H7 (cell line): ENCODE data around the gene NBPF1. TPM values are rescaled to one million over a fixed set of nuclear protein-coding genes. Genes with fewer than 3 reads are reported as not detected.
"Not testable (repeated sequence)": the region's sequence is repeated elsewhere in the genome, so short reads cannot be mapped to it uniquely, and the experiment has no call there.

Experiments used
- DNase-seq: peaks from one replicate; pipeline ENCODE4 v3.0.0; 2012
- H3K27me3 ChIP-seq: 2 replicates; pipeline ENCODE4 v1.6.0; 2011; ENCODE audit warnings: mild to moderate bottlenecking, low read length; ENCODE audit not compliant: control insufficient read depth, insufficient read depth
- H3K36me3 ChIP-seq: replicated peaks from 2 replicates; pipeline ENCODE4 v1.5.1; 2011; ENCODE audit warnings: low read length; ENCODE audit not compliant: control insufficient read depth, insufficient read depth
- H3K4me3 ChIP-seq: 2 replicates; pipeline ENCODE4 v1.5.1; 2011; ENCODE audit warnings: low read depth, mild to moderate bottlenecking, control low read depth, low read length, moderate library complexity; ENCODE audit not compliant: insufficient read depth
- total RNA-seq: library from RNA; depleted of rRNA; stranded (reverse); fragments of >200 nt; shearing (Covaris generic); gene quantifications from 2 replicates; pipeline ENCODE4 v1.2.3, GENCODE V29; 2014

Gene NBPF1
- total RNA-seq, 1 experiment from 2014 or later: 6.8 TPM

DNA sequence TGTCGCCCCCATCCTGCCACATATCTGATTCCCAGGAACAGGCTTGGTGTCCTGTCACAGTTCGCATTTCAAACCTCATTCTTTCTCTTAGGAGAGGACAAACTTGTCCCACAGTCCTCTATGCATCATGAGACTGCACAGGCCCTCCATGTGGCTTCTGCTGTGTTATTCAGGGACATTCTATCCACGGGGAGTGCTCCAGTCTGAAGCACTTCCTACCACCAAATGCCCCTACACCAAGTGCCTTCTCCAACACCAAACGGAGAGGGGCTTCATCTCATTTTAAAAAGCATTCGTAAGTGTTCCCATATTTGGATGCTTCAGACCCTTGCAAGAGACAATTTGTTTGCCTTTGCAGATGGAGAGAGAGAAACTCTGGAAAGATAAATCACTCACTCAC, 25.3 kb downstream of the NBPF1 start:
- H3K36me3 ChIP-seq, DNase-seq, H3K27me3 ChIP-seq, H3K4me3 ChIP-seq: not testable (repeated sequence)

- not testable (repeated sequence) for H3K27me3 ChIP-seq, H3K36me3 ChIP-seq, H3K4me3 ChIP-seq, DNase-seq
Measured at GRCh38 chr1:16587639-16588038, 25.7 kb downstream of the NBPF1 start.

GRCh38 chr1:16565324-16565723, 48.0 kb downstream of the NBPF1 start:
- H3K27me3 ChIP-seq, DNase-seq, H3K36me3 ChIP-seq: not testable (repeated sequence)

GRCh38 chr1:16561035-16561434, 52.3 kb downstream of the NBPF1 start:
- not testable (repeated sequence) for H3K27me3 ChIP-seq, DNase-seq, H3K4me3 ChIP-seq, H3K36me3 ChIP-seq

More at GRCh38 chr1:16565324-16565723, 48.0 kb downstream of the NBPF1 start:
- H3K4me3 ChIP-seq: not testable (repeated sequence)

DNA sequence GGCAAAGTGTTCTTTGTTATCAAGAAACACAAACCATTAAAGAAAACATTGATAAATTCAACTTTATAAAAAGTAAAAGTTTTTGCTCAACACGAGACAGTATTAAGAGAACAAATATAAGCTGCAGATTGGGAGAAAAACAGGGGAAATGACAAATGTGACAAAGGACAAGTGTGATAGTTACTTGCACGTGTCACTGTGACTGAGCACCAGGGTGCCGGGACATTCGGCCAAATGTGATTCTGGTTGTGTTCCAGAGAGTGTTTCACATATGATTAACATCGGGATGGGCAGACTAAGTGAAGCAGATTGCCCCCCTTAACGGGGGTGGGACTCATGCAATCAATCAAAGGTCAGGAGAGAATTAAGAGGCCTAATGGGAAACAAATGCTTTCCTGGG, 52.9 kb downstream of the NBPF1 start:
- not testable (repeated sequence) for DNase-seq, H3K27me3 ChIP-seq, H3K4me3 ChIP-seq, H3K36me3 ChIP-seq

DNA sequence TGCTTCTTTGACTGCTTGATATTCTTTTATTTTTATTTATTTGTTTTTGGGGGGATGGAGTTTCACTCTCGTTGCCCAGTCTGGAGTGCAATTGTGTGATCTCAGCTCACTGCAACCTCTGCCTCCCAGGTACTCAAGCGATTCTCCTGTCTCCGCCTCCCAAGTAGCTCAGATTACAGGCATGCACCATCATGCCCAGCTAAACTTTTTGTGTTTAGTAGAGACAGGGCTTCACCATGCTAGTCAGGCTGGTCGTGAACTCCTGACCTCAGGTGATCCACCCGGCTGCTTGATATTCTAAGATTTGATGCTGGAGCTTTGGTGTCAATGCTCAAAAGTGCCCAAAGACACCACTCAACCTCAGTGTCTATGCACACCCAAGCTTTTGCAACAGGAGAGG, 53.7 kb downstream of the NBPF1 start:
- not testable (repeated sequence) for H3K27me3 ChIP-seq, H3K36me3 ChIP-seq, DNase-seq, H3K4me3 ChIP-seq

GRCh38 chr1:16557034-16557433, 56.3 kb downstream of the NBPF1 start:
- not testable (repeated sequence) for H3K4me3 ChIP-seq, H3K27me3 ChIP-seq, DNase-seq, H3K36me3 ChIP-seq

GRCh38 chr1:16553244-16553643, 60.1 kb downstream of the NBPF1 start:
- not testable (repeated sequence) for H3K36me3 ChIP-seq, H3K4me3 ChIP-seq, H3K27me3 ChIP-seq, DNase-seq

DNA sequence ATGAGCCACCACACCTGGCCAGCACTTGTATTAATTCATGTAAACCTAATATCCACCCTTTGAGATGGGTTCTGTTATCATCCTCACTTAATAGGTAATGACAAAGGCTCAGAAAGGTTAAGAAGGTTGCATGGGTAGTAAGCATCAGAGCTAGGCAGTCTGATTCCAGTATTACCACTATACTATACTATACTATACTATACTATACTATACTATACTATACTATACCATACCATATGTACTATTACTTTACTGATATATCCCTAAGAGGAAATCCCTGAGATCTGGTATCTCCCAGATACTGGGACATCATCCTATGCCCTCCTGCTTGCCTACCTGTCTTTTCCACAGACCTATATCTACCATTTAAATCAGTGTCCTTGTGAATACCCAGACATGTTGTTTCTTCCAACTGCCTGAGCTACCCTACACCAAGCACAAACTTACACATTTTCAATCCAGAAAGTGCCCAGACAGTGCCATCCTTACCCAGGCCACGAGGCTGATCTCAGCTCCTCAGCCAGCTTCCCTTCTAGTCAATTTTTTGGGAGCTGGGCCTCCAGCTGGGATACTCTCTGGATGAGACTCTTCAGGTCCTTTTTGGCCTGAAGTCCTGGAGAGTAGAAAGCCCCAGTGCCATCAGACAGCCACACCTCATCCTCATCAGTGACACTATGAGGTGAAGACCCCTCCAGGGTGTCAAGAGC, 63.0 kb downstream of the NBPF1 start:
- not testable (repeated sequence) for DNase-seq, H3K27me3 ChIP-seq, H3K4me3 ChIP-seq, H3K36me3 ChIP-seq

DNA sequence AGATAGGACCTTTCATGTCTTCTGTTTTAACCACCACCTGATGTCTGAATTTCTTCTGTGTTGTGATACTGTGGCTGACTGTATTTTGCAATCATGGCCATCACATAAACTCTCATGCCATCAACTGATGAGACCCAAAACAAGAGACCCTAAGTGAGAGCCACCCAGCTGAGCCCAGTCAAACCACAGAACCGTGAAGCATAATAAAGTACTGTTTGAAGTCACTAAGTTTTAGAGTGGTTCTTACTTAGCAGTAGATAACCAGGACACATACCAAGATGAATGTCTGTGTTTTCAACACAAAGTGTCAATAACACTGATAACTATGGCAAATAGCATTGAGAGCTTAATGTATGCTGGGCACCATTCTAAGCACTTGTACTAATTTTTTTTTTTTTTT, 63.8 kb downstream of the NBPF1 start:
- DNase-seq, H3K36me3 ChIP-seq, H3K27me3 ChIP-seq, H3K4me3 ChIP-seq: not testable (repeated sequence)

- DNase-seq, H3K36me3 ChIP-seq, H3K4me3 ChIP-seq, H3K27me3 ChIP-seq: not testable (repeated sequence)
Measured at GRCh38 chr1:16547502-16548241, 65.7 kb downstream of the NBPF1 start.

GRCh38 chr1:16545682-16546095, 67.7 kb downstream of the NBPF1 start:
- not testable (repeated sequence) for H3K36me3 ChIP-seq, H3K27me3 ChIP-seq, H3K4me3 ChIP-seq
- peak; percentile 72 for DNase-seq

DNA sequence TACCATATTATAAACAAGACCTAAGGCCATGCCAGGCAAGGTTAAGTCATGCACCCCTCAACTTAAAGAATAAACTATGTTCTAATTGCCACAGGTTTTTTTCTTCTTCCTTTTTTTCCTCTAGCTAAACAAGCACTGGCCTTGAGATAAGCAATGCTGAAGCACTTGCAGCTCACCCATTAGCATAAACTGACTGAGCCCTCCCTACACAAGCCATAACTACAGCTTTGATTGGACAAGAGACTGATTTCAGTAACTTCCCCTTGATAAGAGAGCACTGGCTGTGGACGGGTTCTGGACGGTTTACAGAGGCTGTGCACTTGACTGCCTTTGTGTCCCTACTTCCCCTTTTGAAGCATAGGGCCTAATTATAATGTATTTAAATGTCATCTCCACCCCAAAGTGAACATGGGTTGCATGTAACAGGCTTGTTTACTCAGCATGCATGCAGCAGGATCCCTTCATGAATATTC, 72.9 kb downstream of the NBPF1 start:
- not testable (repeated sequence) for H3K36me3 ChIP-seq, DNase-seq, H3K4me3 ChIP-seq, H3K27me3 ChIP-seq

DNA sequence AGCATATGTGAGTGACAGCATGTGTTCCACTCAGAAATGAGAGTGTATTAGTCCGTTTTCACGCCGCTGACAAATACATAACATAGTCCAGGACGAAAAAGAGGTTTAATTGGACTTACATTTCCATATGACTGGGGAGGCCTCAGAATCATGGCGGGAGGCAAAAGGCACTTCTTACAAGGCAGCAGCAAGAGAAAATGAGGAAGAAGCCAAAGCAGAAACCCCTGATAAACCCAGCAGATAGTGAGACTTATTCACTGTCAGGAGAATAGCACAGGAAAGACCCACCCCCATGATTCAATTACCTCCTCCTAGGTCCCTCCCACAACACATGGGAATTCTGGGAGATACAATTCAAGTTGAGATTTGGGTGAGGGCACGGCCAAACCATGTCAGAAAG, 75.8 kb downstream of the NBPF1 start:
- not testable (repeated sequence) for DNase-seq, H3K4me3 ChIP-seq, H3K36me3 ChIP-seq
- peaks cover 16% of the 10 kb centered on the region for H3K27me3 ChIP-seq

DNA sequence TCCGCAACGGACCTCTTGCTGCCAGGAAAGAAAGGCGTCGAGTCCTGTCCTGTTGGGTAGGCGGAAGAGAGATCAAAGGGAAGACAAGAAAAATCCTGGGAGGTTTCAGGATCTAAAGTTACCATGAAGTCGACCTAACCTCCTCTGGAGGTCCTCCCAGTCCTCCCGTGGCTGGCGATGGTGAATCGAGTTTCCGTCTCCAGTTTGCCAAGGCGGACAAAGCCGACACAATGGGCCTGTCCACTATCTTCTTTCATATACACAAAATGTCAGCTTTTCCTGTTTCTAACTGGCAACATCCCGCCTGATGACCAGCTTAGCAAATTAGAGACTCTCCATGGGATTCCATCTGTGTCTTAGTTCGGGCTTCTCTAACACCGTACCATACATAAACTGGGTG, 76.6 kb downstream of the NBPF1 start:
- not testable (repeated sequence) for H3K36me3 ChIP-seq, H3K4me3 ChIP-seq, DNase-seq
- peaks cover 16% of the 10 kb centered on the region for H3K27me3 ChIP-seq
